ENCODE data around the gene SMIM44. TPM values are rescaled to one million over a fixed set of nuclear protein-coding genes. Genes with fewer than 3 reads are reported as not detected.

Gene SMIM44
- polyA plus RNA-seq, 3 donors: not detected

DNA sequence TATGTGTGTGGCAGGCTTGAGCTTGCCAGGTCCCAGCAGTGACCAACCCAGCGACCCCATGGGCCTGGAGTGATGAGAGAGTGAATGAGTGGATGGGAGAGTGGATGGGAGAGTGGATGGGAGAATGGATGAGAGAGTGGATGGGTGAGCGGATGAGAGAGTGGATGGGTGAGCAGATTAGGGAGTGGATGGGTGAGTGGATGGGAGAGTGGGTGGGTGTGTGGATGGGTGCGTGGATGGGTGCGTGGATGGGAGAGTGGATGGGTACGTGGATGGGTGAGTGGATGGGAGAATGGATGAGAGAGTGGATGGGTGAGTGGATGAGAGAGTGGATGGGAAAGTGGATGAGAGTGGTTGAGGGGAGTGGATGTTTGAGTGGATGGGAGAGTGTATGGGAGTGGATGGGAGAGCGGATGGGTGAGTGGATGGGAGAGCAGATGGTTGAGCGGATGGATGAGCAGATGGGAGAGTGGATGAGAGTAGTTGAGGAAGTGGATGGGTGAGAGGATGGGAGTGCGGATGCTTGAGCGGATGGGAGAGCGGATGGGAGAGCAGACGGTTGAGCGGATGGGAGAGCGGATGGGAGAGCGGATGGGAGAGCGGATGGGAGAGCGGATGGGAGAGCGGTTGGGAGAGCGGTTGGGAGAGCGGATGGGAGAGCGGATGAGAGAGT lies 45.4 kb upstream of the SMIM44 start:
- no peak overlapping the region for H3K4me3 Mint-ChIP-seq
- H3K4me1 ChIP-seq (ENCODE audit: control insufficient read depth in 1 of 2, insufficient read depth in 2 of 2, low read length in 2 of 2): no peaks in the 10 kb centered on the region

DNA sequence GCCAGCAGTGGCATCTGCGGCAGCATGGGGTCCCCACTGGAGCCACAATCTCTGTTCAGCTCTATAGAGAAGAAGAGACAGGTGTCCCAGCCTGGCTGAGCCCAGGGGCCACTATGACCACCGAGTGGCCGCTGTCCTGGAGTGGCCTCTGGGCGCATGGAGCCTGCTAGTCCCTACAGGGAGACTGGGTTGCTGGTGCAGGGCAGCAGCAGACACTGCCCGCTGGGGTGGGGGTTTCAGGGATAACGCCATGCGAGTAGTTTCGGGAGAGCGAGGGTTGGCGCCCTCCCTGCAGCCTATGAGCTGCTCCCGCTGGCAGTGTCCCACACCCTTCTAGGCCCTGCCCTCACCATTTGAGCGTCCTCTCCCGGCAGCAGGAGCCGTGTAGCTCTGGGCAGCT lies 44.8 kb upstream of the SMIM44 start:
- Mint-ChIP-seq H3K27me3 (ENCODE audit: low read depth in 3 of 3) (peaks cover 0 to 1% (median 0%) of the 10 kb centered on the region in 3 donors), H3K36me3 (peaks cover 34 to 46% of the 10 kb centered on the region in 2 donors), H3K27ac (no peak overlapping the region), H3K4me3 (no peak overlapping the region), H3K4me1 (no peaks in the 10 kb centered on the region), H3K9me3 (no peaks in the 10 kb centered on the region)
- 100% methylated on average over 2 of the region's 14 CpGs for WGBS (ENCODE audit: insufficient coverage)
- H4K20me1 ChIP-seq (ENCODE audit: insufficient read depth, low read length): peaks cover 29% of the 10 kb centered on the region
- DNase-seq: no peak
- intact Hi-C loops (cut with micrococcal nuclease): no loop called here
- no peak overlapping the region for H3K4me2 ChIP-seq (replicated peaks; ENCODE audit: extremely low read depth, low read length, poor library complexity, severe bottlenecking)
- TF ChIP-seq, protein P1, sequence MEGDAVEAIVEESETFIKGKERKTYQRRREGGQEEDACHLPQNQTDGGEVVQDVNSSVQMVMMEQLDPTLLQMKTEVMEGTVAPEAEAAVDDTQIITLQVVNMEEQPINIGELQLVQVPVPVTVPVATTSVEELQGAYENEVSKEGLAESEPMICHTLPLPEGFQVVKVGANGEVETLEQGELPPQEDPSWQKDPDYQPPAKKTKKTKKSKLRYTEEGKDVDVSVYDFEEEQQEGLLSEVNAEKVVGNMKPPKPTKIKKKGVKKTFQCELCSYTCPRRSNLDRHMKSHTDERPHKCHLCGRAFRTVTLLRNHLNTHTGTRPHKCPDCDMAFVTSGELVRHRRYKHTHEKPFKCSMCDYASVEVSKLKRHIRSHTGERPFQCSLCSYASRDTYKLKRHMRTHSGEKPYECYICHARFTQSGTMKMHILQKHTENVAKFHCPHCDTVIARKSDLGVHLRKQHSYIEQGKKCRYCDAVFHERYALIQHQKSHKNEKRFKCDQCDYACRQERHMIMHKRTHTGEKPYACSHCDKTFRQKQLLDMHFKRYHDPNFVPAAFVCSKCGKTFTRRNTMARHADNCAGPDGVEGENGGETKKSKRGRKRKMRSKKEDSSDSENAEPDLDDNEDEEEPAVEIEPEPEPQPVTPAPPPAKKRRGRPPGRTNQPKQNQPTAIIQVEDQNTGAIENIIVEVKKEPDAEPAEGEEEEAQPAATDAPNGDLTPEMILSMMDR (IDR thresholded peaks at IDR 0.05): no peak
- no peak overlapping the region for H2AFZ ChIP-seq (ENCODE audit: insufficient read depth, low read depth, low read length, poor library complexity, severe bottlenecking)
- H3K36me3 ChIP-seq (replicated peaks in 1 of 2; ENCODE audit: control insufficient read depth in 1 of 2, insufficient read depth in 2 of 2, low read length in 2 of 2): peaks cover 73 to 83% of the 10 kb centered on the region in 2 donors
- H3K4me1 ChIP-seq (ENCODE audit: control insufficient read depth in 1 of 2, insufficient read depth in 2 of 2, low read length in 2 of 2): no peaks in the 10 kb centered on the region
- no peak overlapping the region for H3K27ac ChIP-seq (ENCODE audit: low read depth in 1 of 2, low read length in 2 of 2)
- no peaks in the 10 kb centered on the region for H3K27me3 ChIP-seq (ENCODE audit: control insufficient read depth in 2 of 2, insufficient read depth in 2 of 2, low read length in 2 of 2)
- no peak overlapping the region for H3K4me3 ChIP-seq (replicated peaks in 1 of 3; ENCODE audit: low read depth in 2 of 3, low read length in 3 of 3)
- peaks cover 9% of the 10 kb centered on the region for H3K79me2 ChIP-seq (ENCODE audit: insufficient read depth, low read length)
- H3K9ac ChIP-seq (ENCODE audit: insufficient read depth, low read length, poor library complexity, severe bottlenecking): no peak overlapping the region
- no peaks in the 10 kb centered on the region for H3K9me3 ChIP-seq (replicated peaks in 1 of 2; ENCODE audit: control insufficient read depth in 1 of 2, insufficient read depth in 1 of 2, low read length in 2 of 2)

More for the DNA sequence above, 45.4 kb upstream of the SMIM44 start:
- 98% methylated on average over 20 of the region's 20 CpGs for WGBS (ENCODE audit: insufficient coverage)
- no peak overlapping the region for H3K4me2 ChIP-seq (replicated peaks; ENCODE audit: extremely low read depth, low read length, poor library complexity, severe bottlenecking)
- H3K9ac ChIP-seq (ENCODE audit: insufficient read depth, low read length, poor library complexity, severe bottlenecking): no peak overlapping the region
- intact Hi-C loops (cut with micrococcal nuclease): no loop called here
- Mint-ChIP-seq H3K36me3 (peaks cover 37 to 46% of the 10 kb centered on the region in 2 donors), H3K9me3 (no peaks in the 10 kb centered on the region), H3K27me3 (ENCODE audit: low read depth in 3 of 3) (peaks cover 0 to 1% (median 0%) of the 10 kb centered on the region in 3 donors), H3K27ac (no peak overlapping the region), H3K4me1 (no peaks in the 10 kb centered on the region)
- H2AFZ ChIP-seq (ENCODE audit: insufficient read depth, low read depth, low read length, poor library complexity, severe bottlenecking): no peak overlapping the region
- H3K27me3 ChIP-seq (ENCODE audit: control insufficient read depth in 2 of 2, insufficient read depth in 2 of 2, low read length in 2 of 2): no peaks in the 10 kb centered on the region
- H3K79me2 ChIP-seq (ENCODE audit: insufficient read depth, low read length): peaks cover 3% of the 10 kb centered on the region
- DNase-seq: no peak
- H3K27ac ChIP-seq (ENCODE audit: low read depth in 1 of 2, low read length in 2 of 2): no peak overlapping the region
- no peak overlapping the region for H3K4me3 ChIP-seq (replicated peaks in 1 of 3; ENCODE audit: low read depth in 2 of 3, low read length in 3 of 3)
- TF ChIP-seq, protein P1 (IDR thresholded peaks at IDR 0.05): no peak
- no peaks in the 10 kb centered on the region for H3K9me3 ChIP-seq (replicated peaks in 1 of 2; ENCODE audit: control insufficient read depth in 1 of 2, insufficient read depth in 1 of 2, low read length in 2 of 2)
- H3K36me3 ChIP-seq (replicated peaks in 1 of 2; ENCODE audit: control insufficient read depth in 1 of 2, insufficient read depth in 2 of 2, low read length in 2 of 2): peaks cover 73 to 83% of the 10 kb centered on the region in 2 donors
- H4K20me1 ChIP-seq (ENCODE audit: insufficient read depth, low read length): peaks cover 23% of the 10 kb centered on the region

Data from CD14-positive monocyte (primary cell).